ENCODE results near the gene TMEM62. TPM values are rescaled to one million over a fixed set of nuclear protein-coding genes. Genes with fewer than 3 reads are reported as not detected.
"Not testable (repeated sequence)": the region's sequence is repeated elsewhere in the genome, so short reads cannot be mapped to it uniquely, and the experiment has no call there.

TMEM62 gene
- polyA plus RNA-seq, 1 donor, result 9.4 TPM

GRCh38 chr15:43184407-43185124 lies 51.2 kb downstream of the TMEM62 start:
- DNase-seq, result no peak

GRCh38 chr15:43185157-43186002 lies 52.0 kb downstream of the TMEM62 start, which contains the start of gene CCNDBP1:
Gene CCNDBP1, plus strand, starts transcription at chr15:43185403. Its CDS starts 96 bp downstream, at chr15:43185499.
- DNase-seq, result peak; percentile 65

GRCh38 chr15:43186003-43186353 lies 52.6 kb downstream of the TMEM62 start:
- DNase-seq, result no peak

GRCh38 chr15:43187544-43188155 lies 54.3 kb downstream of the TMEM62 start:
- no peak for DNase-seq

GRCh38 chr15:43189296-43189695 lies 55.9 kb downstream of the TMEM62 start:
- DNase-seq, result no peak

GRCh38 chr15:43190178-43190577 lies 56.8 kb downstream of the TMEM62 start:
- no peak for DNase-seq

GRCh38 chr15:43193710-43194109 lies 60.3 kb downstream of the TMEM62 start:
- no peak for DNase-seq

- DNase-seq, result no peak
Observed at GRCh38 chr15:43194795-43195194, 61.4 kb downstream of the TMEM62 start.

GRCh38 chr15:43196760-43197548 lies 63.6 kb downstream of the TMEM62 start:
- no peak for DNase-seq

- DNase-seq, result not testable (repeated sequence)
Observed at GRCh38 chr15:43197773-43198172, 64.4 kb downstream of the TMEM62 start.

GRCh38 chr15:43198556-43198955 lies 65.2 kb downstream of the TMEM62 start:
- not testable (repeated sequence) for DNase-seq

GRCh38 chr15:43198992-43199391 lies 65.6 kb downstream of the TMEM62 start:
- DNase-seq, result no peak

GRCh38 chr15:43199945-43200488 lies 66.6 kb downstream of the TMEM62 start:
- DNase-seq, result no peak

GRCh38 chr15:43204016-43204901 lies 70.9 kb downstream of the TMEM62 start:
- no peak for DNase-seq

GRCh38 chr15:43206054-43206453 lies 72.7 kb downstream of the TMEM62 start:
- no peak for DNase-seq

GRCh38 chr15:43207024-43207423 lies 73.6 kb downstream of the TMEM62 start:
- no peak for DNase-seq

- DNase-seq, result no peak
Observed at GRCh38 chr15:43208052-43209002, 74.9 kb downstream of the TMEM62 start.

GRCh38 chr15:43209059-43209824 lies 75.9 kb downstream of the TMEM62 start:
- no peak for DNase-seq

GRCh38 chr15:43210172-43210745 lies 76.9 kb downstream of the TMEM62 start:
- no peak for DNase-seq
